SJCRH30 (cell line): ENCODE results near the gene ZSCAN1. TPM values are rescaled to one million over a fixed set of nuclear protein-coding genes. Genes with fewer than 3 reads are reported as not detected.

Experiments
- DNase-seq, 2 experiments: peaks; one replicate each; pipeline ENCODE4 v3.0.0-alpha.2; 2015 to 2020
- H3K27ac ChIP-seq: fragments of 250-450 bp; sonication (Bioruptor Pico); 2 replicates; pipeline ENCODE4 v1.5.1; 2020; ENCODE audit warnings: mild to moderate bottlenecking, moderate library complexity
- H3K27me3 ChIP-seq: fragments of 250-450 bp; sonication (Bioruptor Pico); 2 replicates; pipeline ENCODE4 v1.5.1; 2020; ENCODE audit warnings: mild to moderate bottlenecking, moderate library complexity
- H3K36me3 ChIP-seq: fragments of 250-450 bp; sonication (Bioruptor Pico); 2 replicates; pipeline ENCODE4 v1.5.1; 2020; ENCODE audit warnings: mild to moderate bottlenecking, moderate library complexity
- H3K4me1 ChIP-seq: fragments of 250-450 bp; sonication (Bioruptor Pico); 2 replicates; pipeline ENCODE4 v1.5.1; 2020; ENCODE audit warnings: mild to moderate bottlenecking, moderate library complexity
- H3K4me3 ChIP-seq: fragments of 250-450 bp; sonication (Bioruptor Pico); 2 replicates; pipeline ENCODE4 v1.5.1; 2020; ENCODE audit warnings: mild to moderate bottlenecking, moderate library complexity
- H3K9me3 ChIP-seq: fragments of 250-450 bp; sonication (Bioruptor Pico); replicated peaks from 2 replicates; pipeline ENCODE4 v1.5.1; 2020; ENCODE audit warnings: mild to moderate bottlenecking, moderate library complexity
- total RNA-seq: library from RNA; depleted of rRNA; stranded (reverse); fragments of >200 nt; shearing (Covaris generic); gene quantifications from 2 replicates; pipeline ENCODE4 v1.2.3, GENCODE V29; 2014

The ZSCAN1 gene
- total RNA-seq, 1 experiment from 2014 or later: not detected

- Histone ChIP-seq H3K4me1 (no peaks in the 10 kb centered on the region), H3K27me3 (no peaks in the 10 kb centered on the region), H3K27ac (no peak overlapping the region), H3K9me3 (no peaks in the 10 kb centered on the region), H3K36me3 (no peaks in the 10 kb centered on the region), H3K4me3 (no peak overlapping the region)
- peak; percentile 36 to 53 for DNase-seq
These were observed 12.1 kb upstream of the ZSCAN1 start for GRCh38 chr19:58021541-58022282.

- Histone ChIP-seq H3K36me3 (no peaks in the 10 kb centered on the region), H3K4me3 (no peak overlapping the region), H3K27ac (no peak overlapping the region), H3K27me3 (no peaks in the 10 kb centered on the region), H3K4me1 (no peaks in the 10 kb centered on the region), H3K9me3 (no peaks in the 10 kb centered on the region)
- DNase-seq: no peak
These were observed 11.6 kb upstream of the ZSCAN1 start for GRCh38 chr19:58022283-58022660.

DNA sequence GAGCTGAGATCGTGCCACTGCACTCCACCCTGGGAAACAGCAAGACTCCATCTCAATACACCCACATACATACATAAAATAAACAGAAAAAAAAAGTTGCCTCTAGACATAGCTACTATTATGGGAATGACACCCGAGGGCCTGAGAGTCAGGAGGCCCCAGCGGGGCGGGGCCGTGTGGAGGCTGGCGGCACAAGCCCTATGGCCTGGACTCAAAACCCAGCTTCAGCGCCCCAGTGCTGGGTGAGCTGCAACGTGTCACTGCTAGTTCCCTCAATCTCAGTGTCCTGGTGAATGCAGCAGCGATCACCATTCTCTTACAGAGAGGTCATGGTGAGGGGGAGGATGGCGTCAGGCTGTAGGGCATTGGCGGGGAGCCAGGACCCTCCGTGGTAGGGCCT is 9.2 kb upstream of the ZSCAN1 start:
- Histone ChIP-seq H3K36me3 (no peaks in the 10 kb centered on the region), H3K27me3 (no peaks in the 10 kb centered on the region), H3K9me3 (no peaks in the 10 kb centered on the region), H3K27ac (no peak overlapping the region), H3K4me1 (no peaks in the 10 kb centered on the region), H3K4me3 (no peak overlapping the region)
- no peak for DNase-seq

DNA sequence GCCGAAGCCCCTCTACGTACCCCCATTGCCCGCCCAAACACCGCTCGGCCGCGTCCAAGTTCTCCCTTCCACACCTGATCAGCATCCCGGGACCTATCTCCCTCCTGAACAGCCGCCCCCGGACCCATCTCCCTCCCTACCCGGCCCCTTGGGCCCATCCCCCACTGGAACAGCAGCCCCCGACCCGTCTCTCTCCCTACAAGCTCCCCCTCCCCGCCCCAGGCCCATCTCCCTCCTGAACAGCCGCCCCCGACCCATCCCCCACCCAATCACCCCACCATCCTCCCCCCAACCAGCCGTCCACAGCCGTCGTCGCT is 610 bp downstream of the ZSCAN1 start:
- Histone ChIP-seq H3K9me3 (no peaks in the 10 kb centered on the region), H3K4me1 (no peaks in the 10 kb centered on the region), H3K4me3 (peak overlapping the region; percentile 36; the same call in 1 of the 2 replicates), H3K27ac (no peak overlapping the region), H3K36me3 (no peaks in the 10 kb centered on the region), H3K27me3 (no peaks in the 10 kb centered on the region)
- no peak for DNase-seq

- DNase-seq: no peak
- no peaks in the 10 kb centered on the region for H3K4me1 ChIP-seq
- no peak overlapping the region for H3K4me3 ChIP-seq
- H3K9me3 ChIP-seq: no peaks in the 10 kb centered on the region
- no peaks in the 10 kb centered on the region for H3K27me3 ChIP-seq
- no peaks in the 10 kb centered on the region for H3K36me3 ChIP-seq
- no peak overlapping the region for H3K27ac ChIP-seq
These were observed 2.0 kb downstream of the ZSCAN1 start for GRCh38 chr19:58035863-58036262.

DNA sequence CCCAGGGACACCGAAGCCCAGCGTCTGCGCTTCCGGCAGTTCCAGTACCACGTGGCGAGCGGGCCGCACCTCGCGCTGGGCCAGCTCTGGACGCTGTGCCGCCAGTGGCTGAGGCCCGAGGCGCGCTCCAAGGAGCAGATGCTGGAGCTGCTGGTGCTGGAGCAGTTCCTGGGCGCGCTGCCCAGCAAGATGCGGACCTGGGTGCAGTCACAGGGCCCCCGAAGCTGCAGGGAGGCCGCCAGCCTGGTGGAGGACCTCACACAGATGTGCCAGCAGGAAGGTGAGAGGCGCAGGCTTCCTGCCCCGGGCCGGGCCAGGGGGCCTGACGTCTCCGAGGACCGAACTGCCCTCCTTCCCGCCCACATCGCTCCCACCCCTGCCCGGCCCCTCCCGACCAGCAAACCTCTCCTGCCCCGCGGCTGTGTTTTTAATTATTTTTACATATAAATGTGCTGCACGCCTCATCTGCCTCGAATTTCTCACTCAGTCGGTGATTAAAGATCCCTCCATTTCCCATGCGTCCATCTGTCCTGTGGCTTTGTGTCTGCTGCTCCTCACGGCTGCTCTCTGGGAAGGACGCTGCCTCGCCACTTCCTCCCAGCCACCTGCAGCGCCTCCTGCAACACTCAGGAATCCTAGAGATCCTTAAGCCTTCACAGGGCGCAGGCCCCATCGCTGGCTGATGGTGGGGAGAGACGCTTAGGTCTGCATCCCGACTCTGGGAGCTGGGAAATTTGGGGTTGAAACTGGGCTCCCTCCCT is 4.3 kb downstream of the ZSCAN1 start:
- no peak overlapping the region for H3K4me3 ChIP-seq
- no peaks in the 10 kb centered on the region for H3K9me3 ChIP-seq
- no peak overlapping the region for H3K27ac ChIP-seq
- H3K36me3 ChIP-seq: no peaks in the 10 kb centered on the region
- DNase-seq: no peak
- no peaks in the 10 kb centered on the region for H3K4me1 ChIP-seq
- H3K27me3 ChIP-seq: no peaks in the 10 kb centered on the region

- Histone ChIP-seq H3K4me1 (no peaks in the 10 kb centered on the region), H3K4me3 (no peak overlapping the region), H3K36me3 (no peaks in the 10 kb centered on the region), H3K27me3 (no peaks in the 10 kb centered on the region), H3K27ac (no peak overlapping the region), H3K9me3 (no peaks in the 10 kb centered on the region)
- DNase-seq: no peak
These were observed 4.9 kb downstream of the ZSCAN1 start for GRCh38 chr19:58038688-58039204.

DNA sequence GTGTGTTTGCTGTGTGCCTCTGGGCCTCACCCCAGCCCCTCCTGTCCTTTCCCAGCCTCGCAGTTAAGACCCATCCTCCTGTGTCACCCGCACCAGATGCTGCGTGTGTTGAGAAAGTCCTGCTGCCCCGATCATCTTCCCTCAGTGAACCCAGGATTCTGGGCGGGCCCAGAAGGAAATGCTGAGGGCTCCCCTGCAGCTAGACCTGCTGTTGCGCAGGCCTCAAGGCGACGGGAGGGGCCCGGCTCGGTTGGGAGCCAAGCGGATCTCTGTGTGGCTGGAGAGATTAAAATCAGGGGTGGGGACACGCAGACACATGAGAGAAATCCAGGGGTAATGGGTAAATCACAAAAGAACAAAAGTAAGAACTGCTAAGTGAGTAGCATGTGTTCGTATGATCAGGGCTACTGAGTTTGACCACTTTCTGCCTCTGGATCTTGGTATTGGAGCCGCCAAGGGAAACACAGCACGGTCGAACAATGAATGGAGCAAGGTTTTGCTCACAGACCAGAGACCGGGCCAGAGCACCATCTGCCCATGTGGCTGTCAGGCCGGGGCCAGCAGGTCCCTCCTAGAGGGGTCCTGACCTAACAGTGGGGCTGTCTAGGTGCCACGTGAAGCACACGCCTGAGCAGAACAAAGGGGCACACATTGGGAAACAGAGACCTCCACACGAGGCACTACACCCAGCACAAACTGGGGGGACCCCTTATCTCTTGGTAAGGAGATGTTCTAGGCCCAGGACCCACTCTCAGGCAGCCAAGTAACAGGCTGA is 7.1 kb downstream of the ZSCAN1 start:
- H3K27me3 ChIP-seq: no peaks in the 10 kb centered on the region
- no peak for DNase-seq
- H3K9me3 ChIP-seq: no peaks in the 10 kb centered on the region
- H3K27ac ChIP-seq: no peak overlapping the region
- no peak overlapping the region for H3K4me3 ChIP-seq
- H3K4me1 ChIP-seq: no peaks in the 10 kb centered on the region
- H3K36me3 ChIP-seq: no peaks in the 10 kb centered on the region

- no peaks in the 10 kb centered on the region for H3K36me3 ChIP-seq
- H3K4me3 ChIP-seq: no peak overlapping the region
- H3K4me1 ChIP-seq: no peaks in the 10 kb centered on the region
- H3K9me3 ChIP-seq: no peaks in the 10 kb centered on the region
- H3K27me3 ChIP-seq: no peaks in the 10 kb centered on the region
- no peak overlapping the region for H3K27ac ChIP-seq
- no peak for DNase-seq
These were observed 8.9 kb downstream of the ZSCAN1 start for GRCh38 chr19:58042495-58043340.

DNA sequence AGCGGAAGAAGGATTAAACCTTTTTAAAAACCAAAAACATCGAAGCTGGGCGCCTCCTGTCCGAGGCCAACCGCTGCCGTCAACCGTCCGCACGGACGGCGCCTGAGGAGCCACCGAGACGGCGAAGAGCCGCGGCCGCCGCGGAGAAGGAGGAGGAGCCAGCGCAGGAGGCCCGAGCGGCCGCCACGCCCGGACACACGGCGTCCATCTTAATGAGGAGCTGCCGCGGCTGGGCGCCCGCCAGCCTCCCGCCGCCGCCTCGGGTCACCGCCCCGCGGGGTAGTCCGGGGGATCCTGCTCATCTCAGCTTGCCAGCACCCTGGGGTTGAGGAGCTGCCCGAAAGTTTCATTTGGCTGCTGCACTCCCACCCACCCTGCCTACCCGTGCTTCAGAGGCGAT is 10.6 kb downstream of the ZSCAN1 start:
- Histone ChIP-seq H3K4me1 (no peaks in the 10 kb centered on the region), H3K27me3 (no peaks in the 10 kb centered on the region), H3K4me3 (no peak overlapping the region), H3K36me3 (no peaks in the 10 kb centered on the region), H3K9me3 (no peaks in the 10 kb centered on the region), H3K27ac (no peak overlapping the region)
- no peak for DNase-seq

- no peak overlapping the region for H3K4me3 ChIP-seq
- H3K27me3 ChIP-seq: no peaks in the 10 kb centered on the region
- no peak for DNase-seq
- H3K27ac ChIP-seq: no peak overlapping the region
- H3K4me1 ChIP-seq: no peaks in the 10 kb centered on the region
- H3K36me3 ChIP-seq: no peaks in the 10 kb centered on the region
- H3K9me3 ChIP-seq: no peaks in the 10 kb centered on the region
These were observed 11.1 kb downstream of the ZSCAN1 start for GRCh38 chr19:58044886-58045285.

DNA sequence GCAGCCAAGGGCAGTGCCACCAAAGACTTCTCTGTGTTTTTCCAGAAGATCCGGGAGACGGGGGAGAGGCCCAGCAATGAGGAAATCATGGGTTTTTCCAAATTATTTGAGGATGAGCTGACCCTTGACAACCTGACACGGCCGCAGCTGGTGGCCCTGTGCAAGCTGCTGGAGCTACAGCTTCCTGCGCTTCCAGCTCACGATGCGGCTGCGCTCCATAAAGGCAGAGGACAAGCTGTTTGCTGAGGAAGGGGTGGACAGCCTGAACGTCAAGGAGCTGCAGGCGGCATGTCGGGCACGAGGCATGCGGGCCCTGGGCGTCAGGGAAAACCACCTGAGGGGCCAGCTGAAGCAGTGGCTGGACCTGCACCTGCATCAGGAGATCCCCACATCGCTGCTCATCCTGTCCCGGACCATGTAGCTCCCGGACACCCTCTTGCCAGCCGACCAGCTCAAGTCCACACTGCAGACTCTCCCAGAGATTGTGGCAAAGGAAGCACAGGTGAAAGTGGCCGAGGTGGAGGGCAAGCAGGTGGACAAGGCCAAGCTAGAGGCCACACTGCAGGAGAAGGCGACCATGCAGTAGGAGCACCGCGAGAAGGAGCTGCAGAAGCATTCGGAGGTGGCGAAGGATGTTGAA is 11.7 kb downstream of the ZSCAN1 start:
- H3K9me3 ChIP-seq: no peaks in the 10 kb centered on the region

GRCh38 chr19:58046856-58047255 is 13.0 kb downstream of the ZSCAN1 start:
- no peaks in the 10 kb centered on the region for H3K36me3 ChIP-seq
- no peak for DNase-seq
- no peak overlapping the region for H3K27ac ChIP-seq
- H3K9me3 ChIP-seq: no peaks in the 10 kb centered on the region
- H3K27me3 ChIP-seq: no peaks in the 10 kb centered on the region
- no peaks in the 10 kb centered on the region for H3K4me1 ChIP-seq
- H3K4me3 ChIP-seq: no peak overlapping the region

More for the DNA sequence above, 11.7 kb downstream of the ZSCAN1 start:
- Histone ChIP-seq H3K27ac (no peak overlapping the region), H3K4me3 (no peak overlapping the region), H3K36me3 (no peaks in the 10 kb centered on the region), H3K4me1 (no peaks in the 10 kb centered on the region), H3K27me3 (no peaks in the 10 kb centered on the region)
- no peak for DNase-seq

DNA sequence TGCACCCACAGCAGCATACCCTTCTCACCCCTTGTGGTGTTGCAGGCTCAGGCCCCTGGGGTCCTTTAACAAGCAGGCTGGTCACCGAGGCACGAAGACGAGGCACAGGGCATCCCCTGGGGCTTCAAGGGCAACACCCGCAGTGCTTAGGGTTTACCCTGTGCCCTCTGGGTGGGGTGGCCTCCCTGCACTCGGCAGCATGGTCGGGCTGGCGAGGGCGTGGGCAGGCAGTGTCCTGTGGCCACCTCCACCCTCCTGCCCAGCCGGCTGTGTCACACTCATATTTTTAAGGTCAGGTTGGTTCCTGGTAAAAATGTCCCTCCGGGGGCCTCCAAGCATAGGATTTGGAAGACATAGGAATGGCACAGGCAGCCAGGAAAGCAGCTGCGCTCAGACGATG is 13.8 kb downstream of the ZSCAN1 start:
- Histone ChIP-seq H3K4me3 (no peak overlapping the region), H3K9me3 (no peaks in the 10 kb centered on the region), H3K27me3 (no peaks in the 10 kb centered on the region), H3K4me1 (no peaks in the 10 kb centered on the region), H3K36me3 (no peaks in the 10 kb centered on the region), H3K27ac (no peak overlapping the region)
- no peak for DNase-seq
